HepG2 (cell line): ENCODE data around the gene MLLT10. TPM values are rescaled to one million over a fixed set of nuclear protein-coding genes. Genes with fewer than 3 reads are reported as not detected.

Source experiments
- CBFB ChIP-seq: sonication (generic); formaldehyde crosslinking; IDR thresholded peaks from 2 replicates; pipeline ENCODE4 v1.4.0; 2020; ENCODE audit warnings: missing genetic modification reagents
- CHCHD3 ChIP-seq: sonication (generic); formaldehyde crosslinking; IDR thresholded peaks from 2 replicates; pipeline ENCODE4 v1.8.0; 2022; ENCODE audit warnings: mild to moderate bottlenecking, missing genetic modification reagents, moderate library complexity
- FOXP4 ChIP-seq: sonication (generic); formaldehyde crosslinking; IDR thresholded peaks from 2 replicates; pipeline ENCODE4 v1.4.0; 2020; ENCODE audit warnings: missing genetic modification reagents
- GABPB1 ChIP-seq: IDR thresholded peaks from 2 replicates; pipeline ENCODE4 v1.6.1; 2016; ENCODE audit warnings: mild to moderate bottlenecking, missing genetic modification reagents, moderate library complexity, missing compliant biosample characterization
- GZF1 ChIP-seq: sonication (generic); formaldehyde crosslinking; IDR thresholded peaks from 2 replicates; pipeline ENCODE4 v1.5.1; 2020; ENCODE audit warnings: mild to moderate bottlenecking, missing genetic modification reagents
- HMG20A ChIP-seq: IDR thresholded peaks from 2 replicates; pipeline ENCODE4 v1.6.1; 2016; ENCODE audit warnings: borderline replicate concordance
- MED8 ChIP-seq: sonication (generic); formaldehyde crosslinking; IDR thresholded peaks from 2 replicates; pipeline ENCODE4 v1.8.1; 2023; ENCODE audit warnings: mild to moderate bottlenecking, missing genetic modification reagents; ENCODE audit not compliant: insufficient replicate concordance
- NFKB2 ChIP-seq: sonication (generic); formaldehyde crosslinking; IDR thresholded peaks from 2 replicates; pipeline ENCODE4 v1.4.0; 2020; ENCODE audit warnings: missing genetic modification reagents, borderline replicate concordance
- PAWR ChIP-seq: sonication (generic); formaldehyde crosslinking; IDR thresholded peaks from 2 replicates; pipeline ENCODE4 v1.4.0; 2020; ENCODE audit warnings: missing genetic modification reagents, mild to moderate bottlenecking, borderline replicate concordance
- POLR2A ChIP-seq, 2 experiments: IDR thresholded peaks; 2 replicates each; pipeline ENCODE4 v1.6.1; 2011; ENCODE audit warnings: low read depth in 2 of 2, low read length in 2 of 2, mild to moderate bottlenecking in 1 of 2, moderate library complexity in 1 of 2; ENCODE audit not compliant: insufficient read depth in 1 of 2
- SNRNP70 ChIP-seq: fragments of 200-400 bp; formaldehyde crosslinking; IDR thresholded peaks from 2 replicates; pipeline ENCODE4 v1.6.1; 2017; ENCODE audit warnings: mild to moderate bottlenecking, low read depth, low read length, moderate library complexity
- ZNF230 ChIP-seq: sonication (generic); formaldehyde crosslinking; IDR thresholded peaks from 2 replicates; pipeline ENCODE4 v1.4.0; 2020; ENCODE audit warnings: mild to moderate bottlenecking, missing genetic modification reagents
- ZNF280B ChIP-seq: sonication (generic); formaldehyde crosslinking; IDR thresholded peaks from 2 replicates; pipeline ENCODE4 v1.5.0; 2020; ENCODE audit warnings: missing genetic modification reagents, mild to moderate bottlenecking, borderline replicate concordance
- ZNF318 ChIP-seq: sonication (generic); formaldehyde crosslinking; IDR thresholded peaks from 2 replicates; pipeline ENCODE4 v1.4.0; 2020; ENCODE audit warnings: mild to moderate bottlenecking, missing genetic modification reagents
- ZNF326 ChIP-seq: sonication (generic); formaldehyde crosslinking; IDR thresholded peaks from 2 replicates; pipeline ENCODE4 v1.4.0; 2020; ENCODE audit warnings: missing genetic modification reagents, borderline replicate concordance
- polyA plus RNA-seq, 8 experiments: library from polyadenylated mRNA; depleted of rRNA in 3 of 8; stranded (reverse) in 7 of 8; unstranded in 1 of 8; fragments of >200 nt; fragmentation: Illumina TruSeq in 4 of 8; extraction: Trizol in 4 of 8; gene quantifications; 2 replicates each; pipeline versions ENCODE4 v1.2.1 to v1.2.3, GENCODE V29; 2011 to 2016; ENCODE audit warnings: low read depth in 4 of 8, missing spikeins in 1 of 8, mixed read lengths in 1 of 8; ENCODE audit not compliant: insufficient read depth in 1 of 8
- total RNA-seq, 5 experiments: library from RNA; depleted of rRNA; stranded (reverse); fragments of >200 nt; fragmentation: Illumina TruSeq; extraction: Trizol; gene quantifications; 2 replicates each; pipeline ENCODE4 v1.2.3, GENCODE V29; 2016; ENCODE audit warnings: low read depth in 1 of 5

Gene MLLT10
- total and polyA plus RNA-seq, 2 of the 13 experiments (the other 11 are each of a cell fraction or from before 2014, with no cell fraction given), result 51.3 to 84.1 TPM

GRCh38 chr10:21516242-21517131 is 17.5 kb upstream of the MLLT10 start (continued):
- TF ChIP-seq MED8 (CRISPR knock-in tag) (no peak), SNRNP70 (no peak), HMG20A (no peak), NFKB2 (CRISPR knock-in tag) (no peak; the same call in 1 of the 2 replicates), ZNF318 (CRISPR knock-in tag) (no peak), GABPB1 (CRISPR knock-in tag) (peak; percentile 33; the same call in 1 of the 2 replicates), ZNF230 (CRISPR knock-in tag) (0 out of 2 replicates have a peak, but pooled peaks have one; percentile 28), FOXP4 (CRISPR knock-in tag) (peak; percentile 12; the same call in 1 of the 2 replicates), CHCHD3 (CRISPR knock-in tag) (0 out of 2 replicates have a peak, but pooled peaks have one; percentile 47), ZNF326 (CRISPR knock-in tag) (no peak), CBFB (CRISPR knock-in tag) (no peak; the same call in 1 of the 2 replicates), GZF1 (no peak; the same call in 1 of the 2 replicates), ZNF280B (CRISPR knock-in tag) (peak; percentile 90), POLR2A (IDR thresholded peaks at IDR 0.05; ENCODE audit: insufficient read depth in 1 of 2, low read depth in 2 of 2, low read length in 2 of 2) (no peak), PAWR (CRISPR knock-in tag) (no peak)
